ENCODE measurements around the gene EYS. TPM values are rescaled to one million over a fixed set of nuclear protein-coding genes. Genes with fewer than 3 reads are reported as not detected.

EYS gene
- total RNA-seq, 2 experiments from 2014 or later: not detected

- H3K27ac ChIP-seq (ENCODE audit: low read depth in 1 of 2, low read length in 2 of 2): no peak overlapping the region
- no peak overlapping the region for H3K4me3 ChIP-seq (ENCODE audit: low read length)
- intact Hi-C loops (cut with DNase I, micrococcal nuclease): no loop called here
- Mint-ChIP-seq H3K27me3 (no peaks in the 10 kb centered on the region), H3K4me3 (no peak overlapping the region), H3K36me3 (ENCODE audit: low read depth) (no peaks in the 10 kb centered on the region), H3K9me3 (peaks cover 5% of the 10 kb centered on the region), H3K4me1 (ENCODE audit: low read depth) (no peaks in the 10 kb centered on the region), H3K27ac (no peak overlapping the region)
- no peaks in the 10 kb centered on the region for H3K27me3 ChIP-seq (ENCODE audit: control insufficient read depth in 1 of 2, insufficient read depth in 2 of 2, low read length in 2 of 2)
- ChIA-PET POLR2A (no interaction called here), CTCF (no interaction called here)
- DNase-seq (no peak), ATAC-seq (ENCODE audit: poor library complexity) (no peak)
- peaks cover 0 to 5% of the 10 kb centered on the region in 2 experiments for H3K9me3 ChIP-seq (ENCODE audit: control insufficient read depth in 1 of 2, insufficient read depth in 1 of 2, low read length in 2 of 2)
- TF ChIP-seq CTCF (IDR thresholded peaks at IDR 0.05): no peak
- H3K4me1 ChIP-seq (ENCODE audit: insufficient read depth, low read length): no peaks in the 10 kb centered on the region
- H3K36me3 ChIP-seq (ENCODE audit: insufficient read depth, low read length): no peaks in the 10 kb centered on the region
Observed at GRCh38 chr6:64912966-64913365, 794.1 kb downstream of the EYS start.

GRCh38 chr6:64908104-64908503 lies 798.9 kb downstream of the EYS start:
- Mint-ChIP-seq H3K9me3 (peaks cover 5% of the 10 kb centered on the region), H3K27ac (no peak overlapping the region), H3K27me3 (no peaks in the 10 kb centered on the region), H3K36me3 (ENCODE audit: low read depth) (no peaks in the 10 kb centered on the region), H3K4me3 (no peak overlapping the region), H3K4me1 (ENCODE audit: low read depth) (no peaks in the 10 kb centered on the region)
- no peaks in the 10 kb centered on the region for H3K4me1 ChIP-seq (ENCODE audit: insufficient read depth, low read length)
- H3K27ac ChIP-seq (ENCODE audit: low read depth in 1 of 2, low read length in 2 of 2): no peak overlapping the region
- H3K9me3 ChIP-seq (ENCODE audit: control insufficient read depth in 1 of 2, insufficient read depth in 1 of 2, low read length in 2 of 2): peaks cover 0 to 6% of the 10 kb centered on the region in 2 experiments
- ATAC-seq (ENCODE audit: poor library complexity): no peak
- no peaks in the 10 kb centered on the region for H3K36me3 ChIP-seq (ENCODE audit: insufficient read depth, low read length)
- H3K27me3 ChIP-seq (ENCODE audit: control insufficient read depth in 1 of 2, insufficient read depth in 2 of 2, low read length in 2 of 2): no peaks in the 10 kb centered on the region
- no peak for DNase-seq
- no peak overlapping the region for H3K4me3 ChIP-seq (ENCODE audit: low read length)
- CTCF ChIA-PET: no interaction called here
- no peak for TF ChIP-seq CTCF (IDR thresholded peaks at IDR 0.05)
- intact Hi-C loops (cut with DNase I, micrococcal nuclease): no loop called here
- POLR2A ChIA-PET: no interaction called here

- Mint-ChIP-seq H3K4me3 (no peak overlapping the region), H3K9me3 (peaks cover 2% of the 10 kb centered on the region), H3K4me1 (ENCODE audit: low read depth) (no peaks in the 10 kb centered on the region), H3K36me3 (ENCODE audit: low read depth) (no peaks in the 10 kb centered on the region), H3K27me3 (no peaks in the 10 kb centered on the region), H3K27ac (no peak overlapping the region)
- DNase-seq (no peak), ATAC-seq (ENCODE audit: poor library complexity) (no peak)
- CTCF ChIA-PET: no interaction called here
- H3K36me3 ChIP-seq (ENCODE audit: insufficient read depth, low read length): no peaks in the 10 kb centered on the region
- H3K4me1 ChIP-seq (ENCODE audit: insufficient read depth, low read length): no peaks in the 10 kb centered on the region
- no peak overlapping the region for H3K4me3 ChIP-seq (ENCODE audit: low read length)
- intact Hi-C loops (cut with DNase I, micrococcal nuclease): no loop called here
- H3K27me3 ChIP-seq (ENCODE audit: control insufficient read depth in 1 of 2, insufficient read depth in 2 of 2, low read length in 2 of 2): no peaks in the 10 kb centered on the region
- peaks cover 0 to 6% of the 10 kb centered on the region in 2 experiments for H3K9me3 ChIP-seq (ENCODE audit: control insufficient read depth in 1 of 2, insufficient read depth in 1 of 2, low read length in 2 of 2)
- H3K27ac ChIP-seq (ENCODE audit: low read depth in 1 of 2, low read length in 2 of 2): no peak overlapping the region
- TF ChIP-seq CTCF (IDR thresholded peaks at IDR 0.05): no peak
- POLR2A ChIA-PET: no interaction called here
Observed at GRCh38 chr6:64904616-64905015, 802.4 kb downstream of the EYS start.
